ENCODE results near the gene ONECUT3. TPM values are rescaled to one million over a fixed set of nuclear protein-coding genes. Genes with fewer than 3 reads are reported as not detected.

The ONECUT3 gene
- total RNA-seq, 1 experiment from 2014 or later, result not detected

GRCh38 chr19:1808395-1808731 is 55.1 kb downstream of the ONECUT3 start:
- Histone ChIP-seq H3K4me2 (no peak overlapping the region), H3K9me2 (ENCODE audit: insufficient read depth) (no peaks in the 10 kb centered on the region), H3F3A (ENCODE audit: insufficient read depth, low read depth) (peaks cover 8% of the 10 kb centered on the region; the same call in 1 of the 2 replicates), H2AFZ (no peak overlapping the region), H3K4me3 (no peak overlapping the region), H3K4me1 (replicated peaks; ENCODE audit: insufficient read depth) (peaks cover 4% of the 10 kb centered on the region; the same call in 1 of the 2 replicates), H3K79me2 (ENCODE audit: low read depth) (no peaks in the 10 kb centered on the region), H3K36me3 (ENCODE audit: low read depth) (no peaks in the 10 kb centered on the region), H3K27ac (no peak overlapping the region), H3K27me3 (ENCODE audit: insufficient read depth, low read depth) (no peaks in the 10 kb centered on the region), H3K9me3 (ENCODE audit: insufficient read depth, low read depth) (no peaks in the 10 kb centered on the region), H4K20me1 (ENCODE audit: insufficient read depth) (no peaks in the 10 kb centered on the region)
- intact Hi-C loops (cut with micrococcal nuclease; ENCODE audit: unreplicated experiment), result no loop called here
- TF ChIP-seq EZH2 (IDR thresholded peaks at IDR 0.05; ENCODE audit: low read depth) (no peak), CTCF (conservative IDR thresholded peaks at IDR 0.05) (no peak)
- CTCF ChIA-PET, result no interaction called here
- no TSS peak for BruUV-seq (replicated peaks)
- POLR2A ChIA-PET (ENCODE audit: unreplicated experiment), result no interaction called here
- DNase-seq, result no peak

- H2AFZ ChIP-seq, result no peak overlapping the region
- no peak overlapping the region for H3K4me3 ChIP-seq
- H3K27ac ChIP-seq, result no peak overlapping the region
- DNase-seq, result no peak
- H3K79me2 ChIP-seq (ENCODE audit: low read depth), result no peaks in the 10 kb centered on the region
- no peak overlapping the region for H3K4me2 ChIP-seq
- H4K20me1 ChIP-seq (ENCODE audit: insufficient read depth), result no peaks in the 10 kb centered on the region
- H3K9me2 ChIP-seq (ENCODE audit: insufficient read depth), result no peaks in the 10 kb centered on the region
- BruUV-seq (replicated peaks), result no TSS peak
- H3K9me3 ChIP-seq (ENCODE audit: insufficient read depth, low read depth), result no peaks in the 10 kb centered on the region
- H3F3A ChIP-seq (ENCODE audit: insufficient read depth, low read depth), result peaks cover 8% of the 10 kb centered on the region; the same call in 1 of the 2 replicates
- peaks cover 4% of the 10 kb centered on the region; the same call in 1 of the 2 replicates for H3K4me1 ChIP-seq (replicated peaks; ENCODE audit: insufficient read depth)
- no peak for TF ChIP-seq CTCF (conservative IDR thresholded peaks at IDR 0.05)
- TF ChIP-seq EZH2 (IDR thresholded peaks at IDR 0.05; ENCODE audit: low read depth), result no peak
- CTCF ChIA-PET, result no interaction called here
- H3K27me3 ChIP-seq (ENCODE audit: insufficient read depth, low read depth), result no peaks in the 10 kb centered on the region
- no peaks in the 10 kb centered on the region for H3K36me3 ChIP-seq (ENCODE audit: low read depth)
- POLR2A ChIA-PET (ENCODE audit: unreplicated experiment), result no interaction called here
- intact Hi-C loops (cut with micrococcal nuclease; ENCODE audit: unreplicated experiment), result loop anchor here (5.0 kb wide), 1 partner anchor 137 kb away; no protein-coding TSS in a partner anchor
Measured at GRCh38 chr19:1809678-1810077, 56.4 kb downstream of the ONECUT3 start.

GRCh38 chr19:1810439-1811160 is 57.3 kb downstream of the ONECUT3 start:
- H3K79me2 ChIP-seq (ENCODE audit: low read depth), result no peaks in the 10 kb centered on the region
- DNase-seq, result no peak
- ChIA-PET CTCF (no interaction called here), POLR2A (ENCODE audit: unreplicated experiment) (no interaction called here)
- no TSS peak for BruUV-seq (replicated peaks)
- H3K4me3 ChIP-seq, result no peak overlapping the region
- no peaks in the 10 kb centered on the region for H3K9me3 ChIP-seq (ENCODE audit: insufficient read depth, low read depth)
- peaks cover 8% of the 10 kb centered on the region; the same call in 1 of the 2 replicates for H3F3A ChIP-seq (ENCODE audit: insufficient read depth, low read depth)
- TF ChIP-seq CTCF (conservative IDR thresholded peaks at IDR 0.05), result no peak
- no peak for TF ChIP-seq EZH2 (IDR thresholded peaks at IDR 0.05; ENCODE audit: low read depth)
- no peak overlapping the region for H2AFZ ChIP-seq
- no peaks in the 10 kb centered on the region for H3K9me2 ChIP-seq (ENCODE audit: insufficient read depth)
- no peaks in the 10 kb centered on the region for H3K27me3 ChIP-seq (ENCODE audit: insufficient read depth, low read depth)
- intact Hi-C loops (cut with micrococcal nuclease; ENCODE audit: unreplicated experiment), result loop anchor here (5.0 kb wide), 1 partner anchor 138 kb away; no protein-coding TSS in a partner anchor
- H3K27ac ChIP-seq, result no peak overlapping the region
- peaks cover 4% of the 10 kb centered on the region; the same call in 1 of the 2 replicates for H3K4me1 ChIP-seq (replicated peaks; ENCODE audit: insufficient read depth)
- H3K36me3 ChIP-seq (ENCODE audit: low read depth), result no peaks in the 10 kb centered on the region
- no peaks in the 10 kb centered on the region for H4K20me1 ChIP-seq (ENCODE audit: insufficient read depth)
- H3K4me2 ChIP-seq, result no peak overlapping the region

Data from PC-9 (cell line).